OCI-LY3 (cell line): ENCODE results near the gene GRID1.

Experiments used
- H2AFZ ChIP-seq: fragments of 200-600, 300-600 bp; shearing (Covaris generic); 2 replicates; pipeline ENCODE4 v1.6.0; 2014; ENCODE audit warnings: antibody characterized with exemption, low read depth, low read length
- H3K27ac ChIP-seq: fragments of 200-600, 300-600 bp; sonication (generic); 2 replicates; pipeline ENCODE4 v1.5.1; 2014; ENCODE audit warnings: mild to moderate bottlenecking, low read length, moderate library complexity, mixed read lengths
- H3K27me3 ChIP-seq: fragments of 200-600, 300-600 bp; sonication (generic); 2 replicates; pipeline ENCODE4 v1.6.1; 2014; ENCODE audit warnings: low read depth, low read length, mixed read lengths
- H3K36me3 ChIP-seq: fragments of 200-600, 300-600 bp; sonication (generic); replicated peaks from 2 replicates; pipeline ENCODE3; 2014; ENCODE audit warnings: low read depth, low read length, mixed read lengths
- H3K4me1 ChIP-seq: fragments of 300-600, 200-600 bp; sonication (generic); 2 replicates; pipeline ENCODE4 v1.6.1; 2014; ENCODE audit warnings: low read length, mixed read lengths
- H3K4me2 ChIP-seq: fragments of 200-600, 300-600 bp; sonication (generic); 2 replicates; pipeline ENCODE4 v1.6.1; 2014; ENCODE audit warnings: low read length, mixed read lengths
- H3K4me3 ChIP-seq: fragments of 300-600, 200-600 bp; sonication (generic); 2 replicates; pipeline ENCODE4 v1.5.1; 2014; ENCODE audit warnings: antibody characterized with exemption, mild to moderate bottlenecking, low read length, moderate library complexity
- H3K79me2 ChIP-seq: fragments of 300-600, 200-600 bp; shearing (Covaris generic); 2 replicates; pipeline ENCODE4 v1.6.1; 2014; ENCODE audit warnings: mild to moderate bottlenecking, low read length, mixed read lengths
- H3K9ac ChIP-seq: fragments of 300-600, 200-600 bp; shearing (Covaris generic); 2 replicates; pipeline ENCODE4 v1.6.0; 2014; ENCODE audit warnings: mild to moderate bottlenecking, low read length, moderate library complexity
- H3K9me3 ChIP-seq: fragments of 200-600, 300-600 bp; shearing (Covaris generic); 2 replicates; pipeline ENCODE4 v1.6.1; 2014; ENCODE audit warnings: low read length, mixed read lengths; ENCODE audit not compliant: insufficient read depth
- H4K20me1 ChIP-seq: fragments of 200-600, 300-600 bp; sonication (generic); 2 replicates; pipeline ENCODE4 v1.6.1; 2016; ENCODE audit warnings: low read length, mixed read lengths; ENCODE audit not compliant: insufficient read depth
- CTCF ChIP-seq: fragments of 200-600, 300-600 bp; sonication (generic); IDR thresholded peaks from 2 replicates; pipeline ENCODE4 v1.5.1; 2014; ENCODE audit warnings: antibody characterized with exemption, low read length, low read depth
- EZH2phosphoT487 ChIP-seq: fragments of 200-600 bp; shearing (Covaris generic); IDR thresholded peaks from 2 replicates; pipeline ENCODE4 v1.6.1; 2018; ENCODE audit warnings: antibody characterized with exemption, mixed run types, low read depth

GRID1 gene

GRCh38 chr10:86340991-86341260 lies 25.7 kb downstream of the GRID1 start:
- no peak overlapping the region for H3K9ac ChIP-seq
- no peaks in the 10 kb centered on the region for H3K79me2 ChIP-seq
- no peaks in the 10 kb centered on the region for H3K4me1 ChIP-seq
- H3K36me3 ChIP-seq, result no peaks in the 10 kb centered on the region
- no peak for TF ChIP-seq EZH2phosphoT487
- TF ChIP-seq CTCF, result no peak
- H3K4me3 ChIP-seq, result no peak overlapping the region
- no peaks in the 10 kb centered on the region for H3K27me3 ChIP-seq
- H3K27ac ChIP-seq, result no peak overlapping the region
- H3K4me2 ChIP-seq, result no peak overlapping the region
- no peaks in the 10 kb centered on the region for H3K9me3 ChIP-seq
- no peaks in the 10 kb centered on the region for H4K20me1 ChIP-seq
- H2AFZ ChIP-seq, result no peak overlapping the region

GRCh38 chr10:86340176-86340990 lies 26.2 kb downstream of the GRID1 start:
- Histone ChIP-seq H3K27ac (no peak overlapping the region), H3K36me3 (no peaks in the 10 kb centered on the region), H4K20me1 (no peaks in the 10 kb centered on the region), H3K4me1 (no peaks in the 10 kb centered on the region), H3K79me2 (no peaks in the 10 kb centered on the region), H3K4me2 (no peak overlapping the region), H2AFZ (no peak overlapping the region), H3K4me3 (no peak overlapping the region), H3K9me3 (no peaks in the 10 kb centered on the region), H3K9ac (no peak overlapping the region), H3K27me3 (no peaks in the 10 kb centered on the region)
- no peak for TF ChIP-seq EZH2phosphoT487
- no peak for TF ChIP-seq CTCF

- no peaks in the 10 kb centered on the region for H3K4me1 ChIP-seq
- H3K9ac ChIP-seq, result no peak overlapping the region
- no peaks in the 10 kb centered on the region for H4K20me1 ChIP-seq
- no peak for TF ChIP-seq EZH2phosphoT487
- TF ChIP-seq CTCF, result no peak
- H3K79me2 ChIP-seq, result no peaks in the 10 kb centered on the region
- H2AFZ ChIP-seq, result no peak overlapping the region
- no peak overlapping the region for H3K4me3 ChIP-seq
- H3K27ac ChIP-seq, result no peak overlapping the region
- no peak overlapping the region for H3K4me2 ChIP-seq
- H3K27me3 ChIP-seq, result no peaks in the 10 kb centered on the region
- no peaks in the 10 kb centered on the region for H3K9me3 ChIP-seq
- H3K36me3 ChIP-seq, result no peaks in the 10 kb centered on the region
Measured at GRCh38 chr10:86339226-86339865, 27.2 kb downstream of the GRID1 start.

- Histone ChIP-seq H3K79me2 (no peaks in the 10 kb centered on the region), H3K4me2 (no peak overlapping the region), H2AFZ (no peak overlapping the region), H3K36me3 (no peaks in the 10 kb centered on the region), H3K9ac (no peak overlapping the region), H3K27ac (no peak overlapping the region), H3K27me3 (no peaks in the 10 kb centered on the region), H4K20me1 (no peaks in the 10 kb centered on the region), H3K4me3 (no peak overlapping the region), H3K4me1 (no peaks in the 10 kb centered on the region), H3K9me3 (no peaks in the 10 kb centered on the region)
- TF ChIP-seq CTCF (no peak), EZH2phosphoT487 (no peak)
Measured at GRCh38 chr10:86337121-86337601, 29.4 kb downstream of the GRID1 start.
